CD4-positive, alpha-beta memory T cell (primary cell): ENCODE measurements around the gene PTGER4. TPM values are rescaled to one million over a fixed set of nuclear protein-coding genes. Genes with fewer than 3 reads are reported as not detected.

Experiments used
- CTCF ChIA-PET: fragments of 350-600 bp; sonication (Branson Sonifier 250); formaldehyde crosslinking; loops from one replicate; lab custom pipeline; 2021; ENCODE audit warnings: inconsistent platforms; ENCODE audit not compliant: partially characterized antibody; lab: Charles Lee
- POLR2A ChIA-PET: fragments of 350-600 bp; sonication (Branson Sonifier 250); formaldehyde crosslinking; loops from one replicate; lab custom pipeline; 2021; ENCODE audit not compliant: partially characterized antibody; lab: Charles Lee
- DNase-seq, 5 donors: peaks; one replicate each; pipeline versions ENCODE4 v3.0.0 to v3.0.0-alpha.2; 2020 to 2022; ENCODE audit warnings: mixed read lengths in 1 of 5
- H3K27ac ChIP-seq: one replicate; pipeline ENCODE4 v1.7.0; 2013; ENCODE audit warnings: low read depth, low read length
- H3K27me3 ChIP-seq: 2 replicates; pipeline ENCODE4 v1.7.0; 2013; ENCODE audit warnings: mild to moderate bottlenecking, low read length, moderate library complexity; ENCODE audit not compliant: insufficient read depth
- H3K36me3 ChIP-seq: 2 replicates; pipeline ENCODE4 v1.7.0; 2013; ENCODE audit warnings: mild to moderate bottlenecking, low read length, moderate library complexity; ENCODE audit not compliant: insufficient read depth
- H3K4me1 ChIP-seq: 2 replicates; pipeline ENCODE4 v1.7.0; 2013; ENCODE audit warnings: mild to moderate bottlenecking, low read length, moderate library complexity; ENCODE audit not compliant: insufficient read depth
- H3K4me3 ChIP-seq, 2 donors: one replicate each; pipeline ENCODE4 v1.7.0; 2013; ENCODE audit warnings: low read length in 2 of 2, mild to moderate bottlenecking in 1 of 2
- H3K9me3 ChIP-seq, 2 donors: one replicate each; pipeline ENCODE4 v1.7.0; 2013; ENCODE audit warnings: low read length in 2 of 2, control low read depth in 1 of 2; ENCODE audit not compliant: control insufficient read depth in 1 of 2
- H3K27ac Mint-ChIP-seq, 7 donors: one replicate each; pipeline ENCODE4 v1.8.0; 2020 to 2021; ENCODE audit warnings: mixed read lengths in 7 of 7, mild to moderate bottlenecking in 6 of 7, inconsistent platforms in 3 of 7, moderate library complexity in 3 of 7
- H3K27me3 Mint-ChIP-seq, 2 donors: one replicate each; pipeline ENCODE4 v1.8.0; 2020 to 2021; ENCODE audit warnings: mixed read lengths in 2 of 2
- H3K36me3 Mint-ChIP-seq, 2 donors: one replicate each; pipeline ENCODE4 v1.8.0; 2020 to 2021; ENCODE audit warnings: mixed read lengths in 2 of 2, inconsistent platforms in 1 of 2, mild to moderate bottlenecking in 1 of 2
- H3K4me1 Mint-ChIP-seq, 4 donors: one replicate each; pipeline ENCODE4 v1.8.0; 2020 to 2021; ENCODE audit warnings: mixed read lengths in 4 of 4, mild to moderate bottlenecking in 1 of 4
- H3K4me3 Mint-ChIP-seq, 8 donors: one replicate each; pipeline ENCODE4 v1.8.0; 2020 to 2021; ENCODE audit warnings: mixed read lengths in 8 of 8, mild to moderate bottlenecking in 7 of 8, moderate library complexity in 6 of 8, inconsistent platforms in 3 of 8
- H3K9me3 Mint-ChIP-seq, 8 donors: one replicate each; pipeline ENCODE4 v1.8.0; 2020 to 2021; ENCODE audit warnings: mixed read lengths in 8 of 8, mild to moderate bottlenecking in 5 of 8, inconsistent platforms in 3 of 8, moderate library complexity in 1 of 8
- intact Hi-C: fragments of 100-400 bp; cut with micrococcal nuclease; formaldehyde crosslinking; loops from one replicate; pipeline ENCODE4 v1.15.1; 2023
- polyA plus RNA-seq, 2 donors: library from polyadenylated mRNA; unstranded; fragments of 300-500 nt; fragmentation: Illumina TruSeq; gene quantifications; one replicate each; pipeline ENCODE4 v1.2.3, GENCODE V29; 2021
- total RNA-seq, 2 experiments: library from RNA; stranded (reverse); gene quantifications; one replicate each; pipeline ENCODE4 v1.2.3, GENCODE V29; 2021

The PTGER4 gene
- total and polyA plus RNA-seq, 4 experiments from 2014 or later, result 59.3 to 106 (median 63.8) TPM

DNA sequence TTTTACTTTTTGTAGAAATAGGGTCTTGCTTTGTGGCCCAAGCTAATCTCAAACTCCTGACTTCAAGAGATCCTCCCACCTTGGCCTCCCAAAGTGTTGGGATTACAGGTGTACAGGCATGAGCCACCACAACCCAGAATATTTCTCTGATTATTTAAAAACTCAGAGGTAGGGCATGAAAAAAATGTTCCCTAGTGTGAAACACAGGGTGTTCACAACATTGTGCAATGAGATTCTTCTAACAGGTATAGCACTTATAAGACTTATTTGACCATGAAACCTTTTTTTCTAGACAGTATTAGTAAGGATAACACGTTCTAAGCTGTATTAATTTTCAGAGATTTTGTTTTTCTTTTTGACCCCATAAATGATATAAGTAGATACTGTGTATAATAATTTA is 13.1 kb upstream of the PTGER4 start:
- no peak overlapping the region for H3K27ac ChIP-seq
- H3K27me3 ChIP-seq, result no peaks in the 10 kb centered on the region
- no peak overlapping the region for H3K4me3 ChIP-seq
- DNase-seq, result no peak
- CTCF ChIA-PET, result interaction anchor here (2.4 kb wide), 1 partner anchor 14 kb away, joined by 8 read pairs; the partner anchor contains the start of gene PTGER4
- Mint-ChIP-seq H3K27me3 (no peaks in the 10 kb centered on the region), H3K36me3 (no peaks in the 10 kb centered on the region), H3K4me3 (no peak overlapping the region), H3K27ac (no peak overlapping the region), H3K4me1 (peaks cover 16 to 31% (median 26%) of the 10 kb centered on the region in 4 donors), H3K9me3 (no peaks in the 10 kb centered on the region)
- intact Hi-C loops, result no loop called here
- no peaks in the 10 kb centered on the region for H3K36me3 ChIP-seq
- POLR2A ChIA-PET, result interaction anchor here (1.1 to 1.9 kb wide), 3 partner anchors 9 to 73 kb away, joined by 3 to 11 read pairs (median 4); no protein-coding TSS in a partner anchor
- H3K9me3 ChIP-seq, result no peaks in the 10 kb centered on the region
- H3K4me1 ChIP-seq, result peaks cover 29% of the 10 kb centered on the region

GRCh38 chr5:40667161-40667663 is 12.5 kb upstream of the PTGER4 start:
- no peaks in the 10 kb centered on the region for H3K9me3 ChIP-seq
- H3K4me3 ChIP-seq, result no peak overlapping the region
- no peaks in the 10 kb centered on the region for H3K27me3 ChIP-seq
- ChIA-PET CTCF (interaction anchor here (2.4 kb wide), 1 partner anchor 13 kb away, joined by 8 read pairs; the partner anchor contains the start of gene PTGER4), POLR2A (interaction anchor here (1.2 to 4.0 kb wide), 2 partner anchors 13 kb away, joined by 4 to 14 read pairs; partner anchors contain the start of gene PTGER4)
- Mint-ChIP-seq H3K27me3 (no peaks in the 10 kb centered on the region), H3K27ac (peak overlapping the region in 2 of 7 donors; percentile 70 to 75), H3K4me1 (peaks cover 16 to 33% (median 30%) of the 10 kb centered on the region in 4 donors), H3K9me3 (no peaks in the 10 kb centered on the region), H3K36me3 (no peaks in the 10 kb centered on the region), H3K4me3 (no peak overlapping the region)
- intact Hi-C loops, result no loop called here
- no peaks in the 10 kb centered on the region for H3K36me3 ChIP-seq
- no peak overlapping the region for H3K27ac ChIP-seq
- no peak for DNase-seq
- H3K4me1 ChIP-seq, result peaks cover 32% of the 10 kb centered on the region

DNA sequence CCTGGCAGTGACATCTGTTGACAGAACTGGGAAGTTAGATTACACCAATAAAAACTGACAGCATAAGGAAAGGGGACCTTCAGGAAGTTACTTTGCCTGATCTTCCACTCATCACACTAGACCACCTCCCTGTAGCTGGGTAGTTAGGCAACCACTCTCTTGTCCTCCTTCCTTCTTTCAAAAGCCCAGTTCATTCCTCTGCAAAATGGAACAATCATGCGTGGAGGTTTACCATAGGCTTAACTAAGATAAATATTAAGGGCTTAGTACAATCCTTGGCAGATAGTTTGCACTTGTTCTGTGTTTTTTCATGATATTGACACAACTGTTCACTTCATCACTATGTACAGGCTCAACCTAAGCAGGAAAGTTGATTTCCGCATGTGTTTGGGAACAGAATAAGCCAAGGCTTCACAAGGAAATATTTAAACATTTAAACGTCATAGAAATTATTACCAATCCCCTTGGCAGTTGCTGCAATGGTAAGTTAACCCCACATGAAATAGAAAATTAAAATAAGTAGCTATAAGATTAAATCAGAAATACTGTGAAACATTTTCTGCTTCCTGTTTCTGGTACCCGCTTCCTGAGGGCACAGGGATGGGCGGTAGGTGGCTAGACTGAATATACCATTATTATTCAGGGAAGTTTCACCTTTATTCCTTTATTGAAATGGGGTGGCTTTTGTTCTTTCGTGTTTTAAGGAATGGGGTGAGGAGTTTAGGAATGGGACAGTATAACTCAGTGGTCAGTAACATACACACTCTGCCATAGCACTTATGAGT is 9.9 kb upstream of the PTGER4 start:
- H3K27ac Mint-ChIP-seq, result peak overlapping the region; percentile 43 to 94 (median 85)
- Histone ChIP-seq H3K27ac (no peak overlapping the region), H3K27me3 (no peaks in the 10 kb centered on the region), H3K9me3 (no peaks in the 10 kb centered on the region), H3K4me3 (no peak overlapping the region), H3K36me3 (no peaks in the 10 kb centered on the region), H3K4me1 (peaks cover 57% of the 10 kb centered on the region)
- H3K4me3 Mint-ChIP-seq, result peak overlapping the region in 7 of 8 donors; percentile 31 to 82 (median 64)
- intact Hi-C loops, result loop anchor here (2.0 kb wide), 1 partner anchor 15 kb away; no protein-coding TSS in a partner anchor
- CTCF ChIA-PET, result interaction anchor here (0.6 to 1.7 kb wide), 7 partner anchors 10 to 336 kb away, joined by 3 to 7 read pairs (median 3); partner anchors contain the start of gene PTGER4
- no peaks in the 10 kb centered on the region for H3K36me3 Mint-ChIP-seq
- H3K9me3 Mint-ChIP-seq, result no peaks in the 10 kb centered on the region
- H3K4me1 Mint-ChIP-seq, result peaks cover 40 to 58% (median 53%) of the 10 kb centered on the region in 4 donors
- POLR2A ChIA-PET, result interaction anchor here (0.6 to 4.0 kb wide), 9 partner anchors 9 to 264 kb away, joined by 3 to 14 read pairs (median 4); partner anchors contain the start of gene PTGER4
- no peak for DNase-seq
- no peaks in the 10 kb centered on the region for H3K27me3 Mint-ChIP-seq

GRCh38 chr5:40672425-40672824 is 7.3 kb upstream of the PTGER4 start:
- H3K27ac ChIP-seq, result no peak overlapping the region
- ChIA-PET POLR2A (interaction anchor here (1.0 to 2.3 kb wide), 3 partner anchors 9 to 267 kb away, joined by 3 to 10 read pairs (median 5); no protein-coding TSS in a partner anchor), CTCF (interaction anchor here (0.6 to 1.9 kb wide), 2 partner anchors 11 to 148 kb away, joined by 3 to 4 read pairs; no protein-coding TSS in a partner anchor)
- Mint-ChIP-seq H3K27me3 (no peaks in the 10 kb centered on the region), H3K9me3 (no peaks in the 10 kb centered on the region), H3K36me3 (no peaks in the 10 kb centered on the region), H3K4me3 (peak overlapping the region in 2 of 8 donors; percentile 18 to 32), H3K27ac (peak overlapping the region; percentile 4 to 98 (median 62)), H3K4me1 (peaks cover 59 to 85% (median 74%) of the 10 kb centered on the region in 4 donors)
- H3K4me3 ChIP-seq, result no peak overlapping the region
- DNase-seq, result no peak
- peaks cover 83% of the 10 kb centered on the region for H3K4me1 ChIP-seq
- intact Hi-C loops, result no loop called here
- no peaks in the 10 kb centered on the region for H3K36me3 ChIP-seq
- H3K9me3 ChIP-seq, result no peaks in the 10 kb centered on the region
- no peaks in the 10 kb centered on the region for H3K27me3 ChIP-seq

DNA sequence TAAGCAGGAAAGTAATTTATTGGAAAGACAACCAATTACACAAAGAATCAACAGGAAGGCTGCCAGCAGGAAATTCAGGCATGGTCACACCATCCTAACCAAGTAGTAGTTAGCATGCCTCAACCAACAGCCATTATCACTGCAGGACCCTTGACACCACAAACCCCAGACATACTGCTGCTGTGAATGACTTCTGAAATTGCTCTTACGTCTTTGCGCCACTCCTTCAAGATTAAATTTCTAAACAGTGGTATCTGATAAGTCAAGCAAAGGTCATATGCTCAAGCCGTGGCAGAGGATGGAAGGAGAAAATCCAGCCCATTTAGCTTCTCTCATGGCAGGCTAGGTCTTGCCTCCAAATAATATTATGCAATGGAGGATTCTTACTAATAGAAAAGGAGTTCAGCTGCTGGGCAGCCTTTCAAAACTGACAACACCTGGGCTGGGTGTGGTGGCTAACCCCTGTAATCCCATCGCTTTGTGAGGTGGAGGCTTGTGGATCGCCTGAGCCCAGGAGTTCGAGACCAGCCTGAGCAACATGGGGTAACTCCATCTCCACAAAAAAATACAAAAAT is 5.0 kb upstream of the PTGER4 start:
- Mint-ChIP-seq H3K27ac (peak overlapping the region; percentile 55 to 98 (median 73)), H3K36me3 (peaks cover 0 to 2% of the 10 kb centered on the region in 2 donors), H3K9me3 (peaks cover 0 to 2% (median 0%) of the 10 kb centered on the region in 8 donors), H3K27me3 (no peaks in the 10 kb centered on the region), H3K4me1 (peaks cover 60 to 96% (median 78%) of the 10 kb centered on the region in 4 donors), H3K4me3 (peak overlapping the region in 3 of 8 donors; percentile 9 to 26 (median 10))
- Histone ChIP-seq H3K27me3 (no peaks in the 10 kb centered on the region), H3K36me3 (no peaks in the 10 kb centered on the region), H3K9me3 (no peaks in the 10 kb centered on the region), H3K4me1 (peaks cover 85% of the 10 kb centered on the region), H3K4me3 (no peak overlapping the region), H3K27ac (no peak overlapping the region)
- ChIA-PET CTCF (interaction anchor here (1.5 kb wide), 1 partner anchor 22 kb away, joined by 4 read pairs; no protein-coding TSS in a partner anchor), POLR2A (interaction anchor here (1.5 to 8.5 kb wide), 5 partner anchors 11 to 264 kb away, joined by 8 to 158 read pairs (median 11); no protein-coding TSS in a partner anchor)
- DNase-seq, result no peak
- intact Hi-C loops, result loop anchor here (5.0 kb wide), 1 partner anchor 1402 kb away; no protein-coding TSS in a partner anchor

DNA sequence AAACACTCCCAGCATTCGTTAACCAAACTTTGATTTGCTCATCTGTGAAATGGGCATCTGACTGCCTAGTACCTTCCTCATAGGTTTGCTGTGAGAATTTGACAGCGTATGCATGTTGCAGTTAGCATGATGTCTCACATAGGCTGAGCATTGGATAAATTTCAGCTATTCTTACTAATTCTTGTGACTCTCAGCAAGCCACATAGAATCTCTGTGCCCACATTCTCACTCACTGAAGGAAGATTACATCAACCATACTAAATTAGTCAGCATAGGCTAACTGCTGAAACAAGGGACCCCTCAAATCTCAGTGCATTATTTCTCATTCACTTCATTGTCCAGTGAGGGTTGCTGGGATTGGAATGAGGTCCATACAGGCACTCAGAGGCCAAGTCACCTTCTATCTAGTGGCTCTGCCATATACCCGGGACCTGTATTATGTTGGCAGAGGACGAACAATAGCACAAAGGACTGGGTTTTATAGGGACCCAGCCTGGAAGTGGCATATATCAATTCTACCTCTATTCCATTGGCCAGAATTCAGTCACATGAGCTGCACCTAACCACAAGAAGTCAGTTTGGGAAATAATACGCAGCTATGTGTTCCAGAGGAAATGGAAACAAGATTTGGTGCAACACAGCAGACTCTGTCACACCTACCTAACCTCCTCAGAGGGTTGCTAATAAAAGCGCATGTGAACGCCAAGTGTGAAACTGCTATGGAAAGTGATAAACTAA is 4.2 kb upstream of the PTGER4 start:
- Mint-ChIP-seq H3K36me3 (peaks cover 3 to 7% of the 10 kb centered on the region in 2 donors), H3K27ac (peak overlapping the region; percentile 84 to 98 (median 91)), H3K4me1 (peaks cover 54 to 91% (median 70%) of the 10 kb centered on the region in 4 donors), H3K9me3 (peaks cover 0 to 4% (median 0%) of the 10 kb centered on the region in 8 donors), H3K4me3 (peak overlapping the region in 7 of 8 donors; percentile 8 to 75 (median 47)), H3K27me3 (no peaks in the 10 kb centered on the region)
- H3K4me1 ChIP-seq, result peaks cover 76% of the 10 kb centered on the region
- intact Hi-C loops, result loop anchor here (5.0 kb wide), 1 partner anchor 1403 kb away; no protein-coding TSS in a partner anchor
- H3K4me3 ChIP-seq, result peak overlapping the region in 1 of 2 donors; percentile 44
- peak; percentile 53 to 74 (median 60) for DNase-seq
- H3K9me3 ChIP-seq, result no peaks in the 10 kb centered on the region
- H3K27me3 ChIP-seq, result no peaks in the 10 kb centered on the region
- H3K27ac ChIP-seq, result peak overlapping the region; percentile 50
- CTCF ChIA-PET, result interaction anchor here (0.9 to 2.6 kb wide), 3 partner anchors 9 to 23 kb away, joined by 3 to 7 read pairs (median 4); no protein-coding TSS in a partner anchor
- POLR2A ChIA-PET, result interaction anchor here (0.6 to 8.5 kb wide), 10 partner anchors 9 to 283 kb away, joined by 3 to 158 read pairs (median 6); no protein-coding TSS in a partner anchor
- no peaks in the 10 kb centered on the region for H3K36me3 ChIP-seq
